NCI-H1092 treated with DMSO at 0.1 percent for 48 hours (cell line): ENCODE data around the gene SAMD1.

Experiments
- DNase-seq: peaks from one replicate; lab custom pipeline; 2025; lab: John Stamatoyannopoulos, UW

SAMD1 gene

GRCh38 chr19:14113762-14114414 lies 23.3 kb upstream of the SAMD1 start:
- DNase-seq = no peak

- DNase-seq = no peak
These were observed 22.3 kb upstream of the SAMD1 start for GRCh38 chr19:14112809-14113385.

GRCh38 chr19:14112051-14112808 lies 21.7 kb upstream of the SAMD1 start:
- DNase-seq = no peak

- DNase-seq = no peak
These were observed 20.9 kb upstream of the SAMD1 start for GRCh38 chr19:14111486-14111885.

GRCh38 chr19:14110650-14111049 lies 20.1 kb upstream of the SAMD1 start:
- DNase-seq = no peak

- DNase-seq = no peak
These were observed 17.3 kb upstream of the SAMD1 start for GRCh38 chr19:14107581-14108461.

GRCh38 chr19:14106840-14107239 lies 16.3 kb upstream of the SAMD1 start:
- no peak for DNase-seq

GRCh38 chr19:14105680-14106079 lies 15.1 kb upstream of the SAMD1 start:
- no peak for DNase-seq

GRCh38 chr19:14103310-14103709 lies 12.8 kb upstream of the SAMD1 start:
- DNase-seq = no peak

GRCh38 chr19:14102756-14103155 lies 12.2 kb upstream of the SAMD1 start:
- no peak for DNase-seq

- DNase-seq = no peak
These were observed 11.6 kb upstream of the SAMD1 start for GRCh38 chr19:14102102-14102696.

GRCh38 chr19:14101003-14101545 lies 10.5 kb upstream of the SAMD1 start:
- no peak for DNase-seq

- DNase-seq = no peak
These were observed 7.1 kb upstream of the SAMD1 start for GRCh38 chr19:14097532-14098151.

GRCh38 chr19:14096272-14096992 lies 5.9 kb upstream of the SAMD1 start:
- DNase-seq = no peak

GRCh38 chr19:14094854-14095253 lies 4.3 kb upstream of the SAMD1 start:
- DNase-seq = no peak

GRCh38 chr19:14093117-14093823 lies 2.7 kb upstream of the SAMD1 start:
- DNase-seq = no peak

GRCh38 chr19:14091813-14092462 lies 1.4 kb upstream of the SAMD1 start:
- no peak for DNase-seq

GRCh38 chr19:14091081-14091812 lies 696 bp upstream of the SAMD1 start:
- peak; percentile 59 for DNase-seq
